ENCODE results near the gene MAP2K5.
"Not testable (repeated sequence)": the region's sequence is repeated elsewhere in the genome, so short reads cannot be mapped to it uniquely, and the experiment has no call there.

Gene MAP2K5

DNA sequence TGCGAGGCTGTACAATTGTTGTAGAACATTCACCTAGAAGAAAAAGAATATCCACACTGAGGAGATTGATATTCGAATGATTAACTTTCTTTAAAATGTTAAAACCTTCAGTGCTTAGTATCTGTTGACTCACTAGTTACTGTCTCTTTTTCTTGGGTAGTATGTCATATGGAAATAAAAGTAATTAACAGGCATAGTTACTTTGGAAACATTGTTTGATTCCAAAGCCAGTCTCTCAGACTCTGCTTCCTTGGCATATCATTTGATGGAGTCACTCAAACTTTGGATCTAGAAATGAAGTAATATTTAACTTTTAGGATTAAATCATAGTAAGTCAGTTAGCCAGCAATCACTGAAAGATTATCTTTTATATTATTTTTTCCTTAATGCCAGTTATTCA, 63.4 kb downstream of the MAP2K5 start:
- no peak for DNase-seq

DNA sequence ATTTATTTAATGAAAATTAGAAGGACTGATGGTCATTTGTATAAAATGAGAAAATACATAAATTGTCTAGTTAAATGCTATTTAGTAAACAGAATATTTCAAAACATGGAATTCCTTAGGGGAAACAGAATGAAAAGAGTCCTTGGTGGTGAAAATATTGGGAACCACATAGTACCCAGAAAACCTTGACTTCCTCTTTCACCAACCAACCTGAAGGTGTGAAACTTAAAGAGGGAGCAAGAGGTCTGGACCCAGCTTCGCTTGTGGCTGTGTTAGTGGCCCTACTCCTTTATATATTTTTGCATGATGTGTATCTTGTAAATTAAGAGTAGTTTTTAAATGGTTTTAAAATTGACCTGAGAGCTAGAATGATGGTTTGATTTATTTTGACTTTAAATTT, 64.2 kb downstream of the MAP2K5 start:
- no peak for DNase-seq

DNA sequence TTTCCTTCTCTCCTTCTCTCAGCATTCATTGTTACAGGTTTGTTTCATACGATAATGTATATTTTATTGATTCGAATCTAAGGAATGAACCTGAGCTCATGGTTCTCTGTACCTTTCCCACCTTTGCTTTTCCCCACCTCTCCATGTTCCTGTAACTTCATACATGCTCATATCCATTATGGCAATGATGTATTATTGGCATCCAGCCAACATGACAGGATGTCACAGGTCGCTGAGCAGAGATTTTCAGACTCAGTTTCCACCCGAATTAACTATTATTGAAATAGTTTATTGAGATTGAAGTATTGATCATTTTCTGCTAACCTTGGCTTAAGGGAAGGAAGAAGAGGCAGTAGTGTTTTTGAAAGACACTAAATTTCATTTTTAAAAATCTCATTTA, 64.8 kb downstream of the MAP2K5 start:
- DNase-seq = no peak

DNA sequence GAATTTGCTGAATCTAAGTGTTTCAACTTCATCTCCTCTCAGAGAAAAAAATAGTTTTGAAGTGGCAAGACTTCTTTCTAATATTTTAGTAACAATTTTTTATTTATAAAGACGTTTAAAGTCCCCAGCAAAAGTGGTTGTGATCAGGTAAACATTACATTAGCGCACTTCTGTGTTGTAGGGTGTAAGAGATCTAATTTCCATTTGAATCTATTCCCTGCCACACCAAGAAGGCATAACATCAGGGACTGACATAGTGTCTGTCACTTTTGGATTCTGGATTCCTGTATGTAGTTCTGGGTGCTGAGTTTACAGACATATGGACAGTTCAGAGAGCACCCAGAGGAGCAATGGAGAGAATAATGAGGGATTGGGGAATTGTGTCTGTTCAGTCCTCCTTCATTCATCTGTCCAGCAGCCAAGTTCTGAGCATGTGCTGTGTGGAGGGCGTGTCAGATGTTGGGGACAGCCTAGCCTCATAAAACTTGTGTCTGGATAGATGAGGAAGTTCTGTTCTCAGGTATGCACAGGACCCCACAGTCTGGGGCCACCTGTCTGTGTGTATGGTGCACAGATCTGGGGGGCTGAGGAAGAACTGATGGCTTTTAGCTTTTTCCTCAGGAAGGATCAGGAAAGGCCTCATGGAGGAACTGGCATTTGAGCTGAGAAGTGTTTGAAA, 65.6 kb downstream of the MAP2K5 start:
- DNase-seq = no peak

DNA sequence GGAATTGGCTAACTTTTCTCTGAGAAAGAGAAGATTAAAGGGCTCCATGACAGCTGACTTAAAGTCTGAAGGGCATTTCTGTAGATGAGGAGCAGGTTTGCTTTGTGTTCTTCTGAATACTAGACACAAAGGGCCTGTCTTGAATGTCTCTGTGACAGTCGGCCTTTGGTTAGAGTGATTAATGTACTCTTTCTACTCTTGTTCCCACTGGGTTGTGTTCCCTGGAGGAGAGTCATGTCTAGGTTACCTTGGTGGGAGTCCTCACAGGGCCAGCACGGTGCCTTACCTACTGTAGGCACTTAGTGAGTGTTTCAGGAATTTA, 66.1 kb downstream of the MAP2K5 start:
- DNase-seq = no peak

DNA sequence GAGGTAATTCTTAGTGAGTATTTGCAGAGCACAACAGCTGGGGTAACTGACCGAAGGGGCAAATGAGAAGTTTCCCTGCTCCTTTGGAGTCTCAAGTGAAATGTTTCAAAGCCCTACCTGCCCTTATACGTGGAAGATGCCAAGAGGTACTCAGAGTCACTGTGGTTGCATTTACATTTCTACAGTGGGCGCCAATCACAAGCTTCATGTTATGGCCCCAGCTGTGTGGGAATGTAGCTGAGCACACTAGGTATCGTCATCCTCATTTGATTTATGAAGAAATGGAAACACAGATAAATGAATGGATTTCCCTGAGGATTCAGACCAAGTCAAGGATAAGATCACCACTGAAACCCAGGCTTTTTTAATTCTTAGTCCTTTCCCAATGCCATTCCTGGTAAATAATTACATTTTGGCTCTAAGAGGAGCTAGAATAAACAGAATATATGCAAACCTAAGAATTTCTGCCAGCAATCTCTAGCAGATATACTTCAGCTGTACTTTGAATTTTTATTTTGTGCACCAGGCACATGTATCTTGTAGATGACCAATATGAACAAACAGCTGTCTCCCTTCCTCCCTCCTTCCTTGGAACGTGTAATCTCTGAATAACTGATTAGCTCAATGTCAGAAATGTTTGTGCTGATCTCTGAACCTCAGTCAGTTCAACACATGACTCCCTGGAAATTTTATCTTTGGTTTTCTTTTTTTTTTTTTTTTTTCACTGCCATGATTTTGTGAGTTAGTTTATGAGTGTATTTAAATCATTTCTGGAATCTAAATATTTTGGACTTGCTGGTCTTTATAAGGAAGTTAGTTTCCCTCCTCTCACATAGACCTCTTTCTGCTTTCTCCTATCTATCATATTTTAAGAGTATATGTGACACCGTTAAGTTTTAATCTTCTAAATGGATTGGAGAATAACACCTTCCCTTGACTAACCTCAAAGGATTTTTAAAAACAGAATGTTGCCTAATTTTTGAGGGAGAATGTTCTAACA, 69.2 kb downstream of the MAP2K5 start:
- DNase-seq = no peak

DNA sequence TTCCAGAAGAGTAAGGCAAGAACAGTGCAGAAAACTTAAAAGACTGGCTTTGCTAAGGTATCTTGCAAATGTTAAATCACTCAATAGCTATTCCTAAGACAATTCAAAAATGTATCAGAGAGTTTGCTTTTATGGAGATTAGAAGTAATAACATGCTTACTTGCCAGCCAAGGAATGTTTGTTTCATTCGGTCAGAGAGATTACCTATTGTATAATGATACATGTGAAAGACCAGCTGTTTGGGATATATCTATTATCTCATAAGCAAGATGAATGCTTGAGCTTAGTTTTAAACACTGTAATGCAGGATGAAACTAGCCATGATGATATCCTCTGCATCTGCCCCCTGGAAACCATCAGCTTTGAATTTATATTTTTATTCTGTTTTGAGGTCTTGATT, 70.7 kb downstream of the MAP2K5 start:
- no peak for DNase-seq

DNA sequence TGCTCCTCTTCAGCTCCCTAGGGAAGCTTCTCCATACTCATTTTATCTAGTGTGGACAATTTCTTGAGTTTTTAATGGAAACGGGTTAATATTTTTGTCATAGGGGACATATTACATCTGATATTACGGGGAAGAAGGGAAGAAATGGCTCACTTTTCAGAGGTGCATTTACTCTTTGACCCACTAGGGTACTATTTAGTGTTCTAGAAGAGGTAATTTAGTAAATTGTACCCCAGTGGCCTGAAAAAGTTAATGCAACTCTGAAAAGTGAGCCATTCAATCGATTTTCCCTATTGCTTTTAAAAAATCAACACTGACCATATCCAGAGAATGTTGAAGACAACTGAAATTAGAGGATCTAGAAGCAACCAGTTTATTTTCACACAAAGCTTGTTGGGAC, 71.2 kb downstream of the MAP2K5 start:
- no peak for DNase-seq

DNA sequence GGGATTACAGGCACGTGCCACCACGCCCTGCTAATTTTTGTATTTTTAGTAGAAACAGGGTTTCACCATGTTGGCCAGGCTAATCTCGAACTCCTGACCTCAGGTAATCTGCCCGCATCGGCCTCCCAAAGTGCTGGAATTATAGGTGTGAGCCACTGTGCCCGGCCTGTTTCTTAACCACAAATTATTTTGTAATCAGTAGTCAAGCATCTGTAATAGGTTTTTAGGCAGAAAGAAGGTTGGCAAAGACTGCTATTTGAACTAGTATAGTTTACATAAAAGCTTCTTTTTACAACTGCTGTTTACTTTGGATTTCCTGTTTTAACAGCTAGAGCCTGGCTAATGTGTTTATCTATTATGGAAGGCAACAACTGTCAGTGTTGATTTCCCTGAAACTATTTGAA, 72.6 kb downstream of the MAP2K5 start:
- not testable (repeated sequence) for DNase-seq

DNA sequence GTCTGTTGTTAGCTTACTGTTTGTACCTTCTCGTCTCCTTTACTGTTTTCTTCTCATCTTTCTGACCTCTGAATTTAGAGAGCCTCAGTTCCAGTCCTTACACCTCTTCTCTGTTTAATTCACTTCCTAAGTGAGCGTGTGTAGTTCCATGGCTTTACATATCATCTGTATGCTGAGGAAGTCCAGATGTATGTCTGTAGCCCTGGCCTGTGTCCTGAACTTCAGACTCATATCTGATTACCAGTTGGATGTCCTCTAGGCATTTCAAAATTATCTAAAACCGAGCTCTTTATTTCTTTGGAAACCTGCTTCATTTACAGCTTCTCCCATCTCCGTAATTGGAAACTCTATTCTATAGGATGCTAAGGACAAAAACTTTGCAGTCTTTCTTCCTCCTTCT, 75.8 kb downstream of the MAP2K5 start:
- DNase-seq = no peak

DNA sequence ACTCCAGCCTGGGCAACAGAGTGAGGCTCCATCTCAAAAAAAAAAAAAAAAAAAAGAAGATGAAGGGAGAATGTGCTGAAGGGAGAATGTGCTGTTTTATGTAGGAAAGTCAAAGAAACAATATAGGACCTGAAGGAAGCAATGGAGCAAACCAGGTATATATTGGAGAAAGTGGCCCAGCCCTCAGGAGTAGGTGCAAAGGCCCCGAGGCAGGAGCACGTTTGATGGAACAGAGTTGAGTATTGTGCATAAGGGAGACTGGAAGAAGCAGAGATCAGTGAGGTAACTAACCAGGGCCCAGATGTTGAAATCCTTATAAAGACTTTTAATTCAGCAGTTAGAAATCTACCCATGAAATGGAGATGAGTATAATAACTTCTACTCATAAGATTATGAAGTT, 79.6 kb downstream of the MAP2K5 start:
- DNase-seq = no peak

DNA sequence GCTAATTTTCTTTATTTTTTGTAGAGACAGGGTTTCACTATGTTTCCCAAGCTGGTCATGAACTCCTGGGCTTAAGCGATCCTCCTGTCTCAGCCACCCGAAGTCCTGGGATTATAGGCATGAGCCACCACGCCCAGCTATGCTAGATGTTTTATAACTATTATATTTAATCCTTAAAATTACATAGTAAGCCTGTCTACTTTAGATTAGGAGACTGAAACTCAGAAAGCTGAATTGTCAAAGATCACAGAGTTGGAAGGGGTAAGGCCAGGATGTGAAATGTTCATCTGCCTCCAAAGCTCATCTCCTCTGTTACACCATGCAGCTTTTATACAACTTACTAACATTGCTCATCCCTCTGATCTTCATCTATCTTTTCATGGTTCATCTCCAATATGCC, 89.8 kb downstream of the MAP2K5 start:
- DNase-seq = no peak

DNA sequence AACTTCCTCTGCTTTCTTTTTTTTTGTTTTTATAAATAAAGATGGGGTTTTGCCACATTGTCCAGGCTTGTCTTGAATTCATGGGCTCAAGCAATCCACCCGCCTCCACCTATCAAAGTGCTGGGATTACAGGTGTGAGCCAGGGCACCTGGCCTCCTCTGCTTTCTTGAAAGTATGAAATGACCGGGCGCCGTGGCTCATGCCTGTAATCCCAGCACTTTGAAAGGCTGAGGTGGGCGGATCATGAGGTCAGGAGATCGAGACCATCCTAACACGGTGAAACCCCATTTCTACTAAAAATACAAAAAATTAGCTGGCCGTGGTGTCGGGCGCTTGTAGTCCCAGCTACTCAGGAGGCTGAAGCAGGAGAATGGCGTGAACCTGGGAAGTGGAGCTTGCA, 93.4 kb downstream of the MAP2K5 start:
- DNase-seq = not testable (repeated sequence)

DNA sequence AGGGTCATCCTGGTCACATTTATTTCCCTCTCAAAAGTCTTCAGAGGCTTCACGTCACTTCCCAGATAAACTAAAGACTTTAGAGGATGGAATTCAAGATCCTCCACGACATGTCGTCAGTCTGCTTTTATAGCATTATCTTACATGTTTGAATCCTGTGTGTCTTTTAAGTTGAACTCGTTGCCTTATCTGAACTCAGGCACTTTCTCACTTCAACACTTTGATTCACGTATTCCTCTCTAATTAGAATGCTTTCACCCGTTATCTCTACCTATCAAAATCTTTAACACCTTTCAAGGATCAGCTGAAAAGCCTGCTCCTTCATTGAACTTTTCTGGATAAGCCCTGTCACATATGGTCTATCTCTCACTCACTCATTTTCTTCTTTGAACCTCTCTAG, 97.1 kb downstream of the MAP2K5 start:
- no peak for DNase-seq

DNA sequence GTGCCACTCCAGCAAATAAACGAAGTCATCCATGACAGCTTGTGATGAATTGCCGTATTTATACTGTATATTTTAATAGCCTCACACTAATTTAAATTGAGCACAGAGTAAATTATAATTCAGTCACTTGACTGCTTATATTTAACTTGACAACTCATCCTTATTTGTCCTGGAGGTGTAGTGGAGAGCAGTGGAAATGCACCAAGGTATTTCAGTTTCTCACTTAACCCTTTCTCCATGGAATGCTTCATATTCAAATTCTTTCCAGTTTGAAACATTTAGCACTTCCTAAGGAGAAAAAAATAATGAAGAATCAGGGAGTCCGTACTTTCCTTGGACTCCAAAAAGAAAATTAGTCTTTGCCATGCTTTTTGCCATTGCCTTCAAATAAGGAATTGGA, 99.0 kb downstream of the MAP2K5 start:
- no peak for DNase-seq

DNA sequence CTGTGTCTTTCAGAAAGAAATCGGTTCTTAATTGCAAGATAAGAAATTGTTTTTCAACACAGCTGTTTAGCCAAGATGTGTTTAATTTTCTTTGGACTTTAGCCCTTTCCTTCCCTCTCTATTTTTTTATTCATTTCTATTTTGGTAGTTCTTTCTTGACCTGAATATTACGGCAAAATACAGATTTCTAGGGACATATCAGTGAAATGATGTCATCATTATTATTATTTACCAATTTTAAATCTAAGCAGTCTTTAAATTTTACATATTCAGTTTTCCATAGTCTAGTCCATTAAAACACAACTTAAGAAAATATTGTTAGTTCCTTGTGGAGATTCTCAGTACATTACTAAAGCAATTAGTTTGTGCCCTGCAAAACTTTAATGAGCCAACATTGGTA, 104.3 kb downstream of the MAP2K5 start:
- no peak for DNase-seq

DNA sequence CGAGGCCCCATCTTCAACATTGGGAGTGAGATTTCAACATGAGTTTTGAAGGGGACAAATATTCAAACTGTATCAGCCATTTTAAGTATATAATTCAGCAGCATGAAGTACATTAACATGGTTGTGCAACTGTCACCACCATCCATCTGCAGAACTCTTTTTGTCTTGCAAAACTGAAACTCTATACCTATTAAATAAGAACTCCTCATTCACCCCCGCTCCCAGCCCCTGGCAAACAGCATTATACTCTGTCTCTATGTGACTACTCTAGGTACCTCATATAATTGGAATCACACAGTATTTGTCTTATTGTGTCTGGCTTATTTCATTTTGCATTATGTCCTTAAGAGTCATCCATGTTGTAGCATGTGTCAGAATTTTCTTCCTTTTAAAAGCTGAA, 110.1 kb downstream of the MAP2K5 start:
- DNase-seq = no peak

DNA sequence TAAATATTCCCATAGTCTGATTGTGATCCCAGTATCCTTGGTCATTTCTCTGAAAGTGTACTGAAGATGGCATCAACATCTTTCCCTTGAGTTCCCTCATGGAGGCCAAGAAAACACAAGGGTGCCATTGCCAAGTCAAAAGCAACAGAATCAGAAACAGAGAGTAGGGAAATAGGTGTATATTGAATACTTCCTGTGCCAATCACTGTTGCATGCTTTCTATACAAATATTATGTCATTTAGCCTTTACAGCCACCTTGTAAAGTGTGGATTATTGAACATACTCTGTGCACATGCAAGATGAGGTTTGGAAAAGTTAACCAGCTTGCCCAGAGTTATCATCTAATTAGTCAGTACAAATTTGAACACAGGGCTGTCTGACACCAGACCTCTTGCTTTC, 117.9 kb downstream of the MAP2K5 start:
- no peak for DNase-seq

DNA sequence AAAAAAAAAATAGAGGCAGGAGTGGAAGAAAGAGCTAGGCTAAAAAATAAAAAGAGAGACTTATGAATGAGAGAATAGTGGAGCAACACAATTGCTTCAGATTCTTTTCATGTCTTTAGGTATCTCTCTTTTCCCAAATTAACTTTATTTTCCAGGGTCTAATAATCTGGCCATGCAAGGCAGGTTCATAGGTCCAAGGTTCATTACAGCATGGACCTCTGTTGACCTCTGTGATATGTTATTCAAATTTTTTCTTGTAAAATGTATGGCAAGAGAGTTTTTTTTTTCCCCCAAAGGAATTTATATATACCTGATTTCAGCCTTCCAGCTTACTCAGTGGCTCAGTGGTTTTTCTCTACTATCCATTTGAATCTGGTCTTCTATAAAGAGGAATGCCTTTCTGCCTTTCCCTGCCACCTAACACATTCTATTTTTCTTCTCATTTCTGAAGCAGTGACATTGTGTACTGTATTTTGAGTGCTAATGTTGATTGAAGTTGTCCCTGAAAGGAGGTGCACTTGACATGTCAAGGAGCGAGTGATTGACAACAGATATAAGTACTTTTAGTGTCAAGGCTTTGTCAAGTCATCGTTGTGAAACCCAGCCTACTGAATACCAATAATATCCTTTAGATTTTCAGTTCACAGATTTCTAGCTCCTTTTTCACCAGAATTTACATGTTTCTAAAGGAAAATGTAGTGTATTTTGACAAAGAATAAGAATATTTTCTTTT, 118.5 kb downstream of the MAP2K5 start:
- no peak for DNase-seq

DNA sequence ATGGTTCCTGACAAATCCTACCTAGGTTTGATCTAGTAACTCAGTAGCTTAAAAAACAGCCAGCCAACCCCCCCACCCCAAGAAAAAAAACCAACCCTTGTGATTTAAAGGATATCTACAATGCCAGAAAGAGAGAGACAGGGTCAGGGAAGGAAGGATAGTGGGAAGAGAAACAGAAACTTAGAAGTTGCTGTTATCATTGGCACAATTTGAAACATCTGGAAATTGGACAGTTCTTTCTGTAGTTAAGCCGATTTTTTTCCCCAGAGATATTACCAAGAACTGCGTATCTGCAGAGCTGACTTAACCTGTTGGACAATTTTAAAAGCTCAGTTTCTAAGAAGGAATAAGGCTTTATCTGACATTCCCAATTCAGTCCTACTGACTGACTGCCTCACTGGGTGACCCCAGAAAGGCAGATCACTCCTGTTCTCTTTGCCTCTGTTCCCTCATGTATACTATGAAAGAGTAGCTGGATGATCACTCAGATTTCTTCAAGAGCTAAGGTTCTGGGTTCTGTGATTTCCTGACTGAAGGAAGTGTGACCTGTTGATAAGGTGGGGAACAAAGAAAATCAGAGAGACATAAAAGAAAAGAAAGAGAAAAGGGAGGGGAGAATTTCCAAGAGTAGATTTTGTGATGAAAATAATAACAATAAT, 128.3 kb downstream of the MAP2K5 start:
- DNase-seq = no peak

DNA sequence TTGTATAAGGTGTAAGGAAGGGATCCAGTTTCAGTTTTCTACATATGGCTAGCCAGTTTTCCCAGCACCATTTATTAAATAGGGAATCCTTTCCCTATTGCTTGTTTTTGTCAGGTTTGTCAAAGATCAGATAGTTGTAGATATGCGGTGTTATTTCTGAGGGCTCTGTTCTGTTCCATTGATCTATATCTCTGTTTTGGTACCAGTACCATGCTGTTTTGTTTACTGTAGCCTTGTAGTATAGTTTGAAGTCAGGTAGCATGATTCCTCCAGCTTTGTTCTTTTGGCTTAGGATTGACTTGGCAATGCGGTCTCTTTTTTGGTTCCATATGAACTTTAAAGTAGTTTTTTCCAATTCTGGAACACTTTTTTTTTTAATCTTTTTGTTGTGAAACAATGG, 130.3 kb downstream of the MAP2K5 start:
- not testable (repeated sequence) for DNase-seq

DNA sequence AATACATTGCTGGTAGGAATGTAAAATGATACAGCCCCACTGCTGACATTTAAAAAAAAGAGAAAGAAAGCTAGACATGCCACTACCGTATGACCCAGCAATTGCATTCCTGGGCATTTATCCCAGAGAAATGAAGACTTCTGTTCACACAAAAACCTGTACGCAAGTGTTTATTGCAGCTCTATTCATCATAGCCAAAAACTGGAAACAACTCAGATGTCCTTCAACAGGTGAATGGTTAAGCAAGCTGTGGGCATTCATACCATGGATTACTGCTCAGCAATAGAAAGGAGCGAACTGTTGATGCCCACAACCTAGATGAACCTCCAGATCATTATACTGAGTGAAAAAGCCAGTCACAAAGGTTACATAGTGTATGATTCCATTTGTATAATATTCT, 132.5 kb downstream of the MAP2K5 start:
- no peak for DNase-seq

DNA sequence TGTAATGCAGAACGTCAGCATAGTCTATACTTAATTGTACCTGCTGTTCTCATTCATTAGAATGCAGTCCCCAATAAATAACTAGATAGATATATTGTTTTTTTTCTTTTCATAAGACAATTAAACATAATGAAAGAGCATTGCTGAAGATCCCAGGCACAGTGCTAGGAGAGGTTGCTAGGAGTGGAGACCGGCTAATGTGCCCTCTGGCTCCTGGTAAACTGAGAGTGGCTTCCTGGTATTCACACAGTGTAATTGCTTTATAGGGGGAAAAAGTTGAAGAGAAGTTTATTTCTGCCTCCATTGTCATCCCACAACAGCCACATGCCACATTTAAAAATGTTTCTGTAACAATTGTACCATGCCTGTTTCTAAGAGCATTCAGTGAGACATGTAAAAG, 135.6 kb downstream of the MAP2K5 start:
- no peak for DNase-seq

Data from activated CD4-positive, CD25-positive, alpha-beta regulatory T cell treated with anti-CD3 and anti-CD28 coated beads, Interleukin-2, amount 50 U/mL, for 72 hours (primary cell).